DLD1 (cell line): Measurements from ENCODE around the gene CNPY1.

Experiments used
- in situ Hi-C: cut with HindIII; loops from 2 replicates; pipeline ENCODE4 v1.10.0; 2017; ENCODE audit warnings: low sequenced_read_pairs

Gene CNPY1

DNA sequence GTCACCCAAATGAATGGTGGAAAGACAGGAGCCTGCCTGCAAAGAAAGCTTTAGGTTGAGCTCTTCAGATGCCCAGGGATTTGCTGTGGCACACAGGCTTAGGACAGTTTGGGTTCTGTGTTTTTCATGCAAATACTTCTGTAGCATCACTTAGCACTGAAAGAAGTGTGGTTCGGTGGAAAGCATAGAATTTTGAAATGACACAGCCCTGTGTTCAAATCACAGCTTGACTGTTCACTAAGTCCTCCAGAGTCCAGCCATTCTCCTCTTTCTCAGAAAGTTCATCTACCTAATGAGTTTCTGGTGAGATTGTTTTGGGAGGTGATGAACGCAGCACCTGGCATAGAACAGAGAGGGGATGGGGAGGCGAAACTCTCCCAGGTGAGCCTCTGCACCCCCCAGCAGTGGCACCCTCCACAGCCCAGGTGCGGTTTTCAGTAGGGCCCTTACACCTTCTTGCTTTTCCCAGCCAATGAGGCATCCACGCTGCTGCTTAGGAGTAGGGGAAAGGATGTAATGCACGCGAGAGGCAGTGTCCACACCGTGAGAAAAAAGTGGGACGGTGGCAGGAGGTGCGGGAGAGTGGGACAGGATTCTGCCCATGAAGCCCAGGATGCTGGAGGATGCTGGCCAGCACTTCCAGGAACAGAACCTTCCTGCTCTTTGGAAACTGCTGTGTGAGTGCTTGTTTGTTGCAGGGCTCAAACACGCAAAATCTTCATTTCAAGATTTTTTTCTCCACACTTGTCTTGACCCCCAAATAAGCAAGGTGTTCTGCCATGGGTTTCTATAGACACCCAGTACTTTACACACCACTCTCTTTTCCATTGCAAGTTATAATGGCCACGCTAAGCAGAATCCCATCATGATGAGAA is 76.8 kb downstream of the CNPY1 start:
- in situ Hi-C loops, result no loop called here

DNA sequence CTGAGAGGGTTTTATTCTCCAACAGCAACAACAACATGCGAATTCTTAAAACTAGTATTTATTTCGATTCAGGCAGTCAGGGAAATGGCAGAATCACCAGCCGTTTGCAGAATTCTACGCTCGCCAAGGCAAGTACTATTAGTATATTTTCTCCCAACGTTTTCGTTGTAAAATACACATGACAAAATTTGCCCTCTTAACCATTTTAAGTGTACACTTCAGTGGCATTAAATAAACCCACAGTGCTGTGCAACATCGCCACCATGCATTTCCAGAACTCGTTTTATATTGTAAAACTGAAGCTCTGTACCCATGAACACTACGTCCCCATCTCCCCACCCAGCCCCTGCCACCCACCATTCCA is 77.6 kb downstream of the CNPY1 start:
- in situ Hi-C loops, result no loop called here

DNA sequence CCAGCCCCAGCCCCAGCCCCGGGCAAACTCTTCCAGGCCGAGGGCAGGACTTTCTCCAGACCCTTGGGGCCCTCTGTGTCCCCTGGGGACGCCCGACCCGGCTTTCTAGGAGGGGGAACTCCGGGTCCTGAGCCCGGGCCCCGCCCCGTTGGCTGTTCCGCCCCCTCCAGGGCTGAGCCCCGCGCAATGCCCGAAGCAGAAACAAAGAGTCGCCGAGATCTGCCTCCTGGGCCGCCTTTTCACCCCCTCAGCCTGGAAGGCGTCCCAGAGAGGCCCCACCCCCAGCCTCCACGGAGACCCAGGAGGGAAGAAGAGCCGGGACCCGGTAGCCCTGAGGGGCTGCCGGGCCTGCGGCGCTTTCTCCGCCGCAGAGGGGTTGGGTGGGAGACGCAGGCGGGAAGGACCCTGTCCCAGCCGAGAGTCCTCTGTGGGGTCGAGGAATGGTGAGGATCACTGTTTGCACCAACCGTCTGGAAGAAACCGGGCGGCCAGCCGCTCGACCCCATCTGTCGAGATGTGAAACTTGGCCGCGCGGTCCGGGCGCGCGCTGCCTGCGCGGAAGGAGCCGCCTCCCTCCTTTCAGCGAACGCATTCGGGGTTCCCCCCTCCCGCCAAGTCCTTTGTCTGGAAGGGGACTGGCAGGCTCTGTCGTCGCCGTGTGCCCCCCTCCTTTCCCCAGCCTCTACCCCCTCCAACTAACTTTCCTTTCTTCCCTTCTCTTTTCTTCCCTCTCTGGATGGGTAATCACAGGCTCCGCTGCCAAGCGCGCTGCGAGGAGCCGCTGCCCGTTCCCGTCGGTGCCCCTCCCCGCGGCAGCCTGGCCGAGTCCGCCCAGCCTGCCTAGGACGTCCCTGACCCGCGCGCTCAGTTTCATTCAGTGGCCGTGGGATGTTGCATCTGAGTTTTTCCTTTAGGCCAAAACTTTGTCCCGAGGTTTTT is 78.2 kb downstream of the CNPY1 start:
- in situ Hi-C loops, result no loop called here

DNA sequence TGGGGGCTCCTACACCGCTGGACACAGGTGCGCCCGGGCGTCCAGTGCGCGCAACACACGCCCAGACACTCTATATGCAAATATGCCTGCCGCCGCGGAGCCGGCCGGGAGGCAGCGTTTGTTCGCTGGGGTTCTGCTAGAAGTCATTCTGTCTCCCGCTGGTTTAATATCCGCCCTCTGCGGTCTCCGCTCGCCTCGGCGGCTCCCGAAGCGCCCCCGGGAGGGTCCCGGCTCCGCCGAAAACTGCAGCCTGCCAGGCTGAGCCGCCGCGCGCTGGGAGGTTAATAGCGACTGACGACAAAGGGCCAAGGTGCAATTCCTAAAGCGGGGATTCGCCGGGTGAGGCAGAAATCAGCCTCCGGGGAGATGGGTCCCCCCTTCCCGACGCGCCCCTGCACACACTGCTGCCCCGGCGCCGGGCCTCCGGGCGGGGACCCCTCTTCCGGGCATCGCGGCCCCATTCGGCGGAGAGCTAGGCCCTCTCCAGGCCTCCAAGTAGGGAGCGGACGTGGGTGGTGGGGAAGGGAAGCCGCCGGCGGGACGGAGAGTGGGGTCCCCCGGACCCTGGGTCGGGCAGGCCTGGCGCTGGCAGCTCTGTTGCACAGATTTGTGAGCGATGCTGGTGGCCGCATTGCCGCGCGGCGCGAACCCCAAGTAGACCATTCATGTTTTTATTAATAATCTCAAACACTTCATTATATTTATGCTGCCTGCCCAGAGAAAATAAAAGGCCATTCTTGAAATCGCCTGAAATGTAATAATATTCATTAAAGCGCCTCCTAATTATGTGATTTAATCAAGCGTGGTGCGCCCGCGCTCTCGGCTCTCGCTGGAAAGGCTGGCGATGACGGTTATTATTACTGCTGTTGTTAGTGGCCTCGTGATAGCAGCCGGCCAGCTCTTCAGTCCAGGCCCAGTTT is 79.3 kb downstream of the CNPY1 start:
- in situ Hi-C loops, result no loop called here

DNA sequence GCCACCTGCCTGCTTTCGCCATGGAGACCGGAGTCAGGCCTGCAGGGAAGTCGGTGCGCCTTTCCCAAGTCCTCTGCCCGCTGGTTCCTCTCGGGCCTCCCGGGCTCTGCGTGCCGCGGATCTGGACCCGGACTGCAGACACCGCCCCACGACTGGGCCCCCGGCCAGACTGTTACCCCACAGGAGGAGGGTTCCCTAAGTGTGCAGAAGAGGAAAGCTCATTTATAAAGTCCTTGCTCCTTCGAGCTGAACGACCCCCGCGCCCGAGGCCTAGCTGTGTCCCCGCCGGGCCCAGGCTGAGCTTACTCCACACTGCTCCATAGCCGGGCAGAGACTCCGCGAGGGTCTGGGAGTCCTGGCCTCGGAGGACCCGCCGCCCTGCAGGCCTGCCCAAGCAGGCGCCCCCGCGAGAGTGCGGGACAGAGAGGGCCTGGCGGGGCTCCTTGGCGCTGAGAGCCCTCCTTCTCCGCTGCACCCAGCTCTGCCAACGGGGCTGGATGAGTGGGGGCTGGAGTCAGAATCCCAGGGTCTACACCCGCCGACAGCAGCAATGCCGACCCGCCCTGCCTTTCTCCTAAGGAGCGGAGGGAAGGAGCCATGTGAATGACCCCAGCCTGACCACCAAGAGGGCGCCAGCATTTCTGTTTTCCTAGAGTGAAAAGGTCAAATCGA is 80.1 kb downstream of the CNPY1 start:
- in situ Hi-C loops, result no loop called here

DNA sequence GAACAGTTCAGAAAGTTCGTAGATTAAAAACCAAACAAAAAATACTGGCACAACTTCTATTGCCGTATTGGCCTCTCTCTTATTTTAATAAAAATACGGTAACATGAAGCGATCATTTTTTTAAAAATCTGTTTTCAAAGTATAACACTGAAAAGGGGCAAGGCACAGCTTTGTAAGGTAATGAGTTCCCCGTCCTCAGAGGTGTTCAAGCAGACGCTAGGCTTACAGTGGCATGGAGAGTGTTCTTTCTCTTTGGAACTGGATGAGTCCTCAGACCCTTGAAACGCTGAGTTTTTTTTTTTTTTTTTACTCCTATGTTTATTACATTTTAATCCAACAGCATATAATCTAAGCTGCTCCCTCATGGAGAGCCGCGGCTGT is 80.6 kb downstream of the CNPY1 start:
- in situ Hi-C loops, result no loop called here

DNA sequence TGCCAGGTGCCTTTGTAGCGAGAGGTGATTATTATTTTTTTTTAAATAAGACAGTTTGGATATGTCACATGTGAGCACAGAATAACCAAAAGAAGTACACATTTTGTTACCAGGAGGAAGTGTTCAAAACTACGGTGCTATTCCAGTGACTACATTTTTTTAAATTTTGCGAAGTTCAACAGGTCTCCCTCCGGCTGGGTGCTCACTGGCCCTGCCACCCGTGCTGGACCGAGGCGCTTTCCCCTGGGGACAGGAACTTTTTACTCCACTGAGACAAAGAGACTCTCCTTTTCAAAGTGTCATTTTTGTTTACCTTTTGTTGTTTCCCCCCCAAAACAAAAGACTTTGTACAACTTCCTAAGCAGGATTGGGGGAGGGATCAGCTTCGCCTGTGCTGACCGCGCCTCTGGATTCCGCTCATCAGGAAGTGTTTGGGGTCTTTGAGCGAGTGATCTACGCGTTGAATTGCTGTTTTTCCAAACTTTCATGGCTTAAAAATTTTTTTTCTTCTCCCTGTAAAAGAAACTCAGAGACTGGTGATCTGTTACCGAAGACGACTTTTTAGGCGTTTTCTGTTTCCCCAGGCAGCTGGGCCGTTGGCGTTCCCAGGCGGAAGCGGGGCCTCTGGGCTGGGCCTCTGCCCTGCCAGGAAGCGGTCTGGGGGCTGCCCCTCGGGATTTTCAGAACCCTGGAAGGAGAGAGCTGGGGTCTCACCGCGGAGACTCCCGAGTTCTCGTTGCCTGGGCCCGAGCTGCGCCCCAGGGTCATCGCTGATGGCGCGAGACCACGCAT is 81.2 kb downstream of the CNPY1 start:
- in situ Hi-C loops, result no loop called here

DNA sequence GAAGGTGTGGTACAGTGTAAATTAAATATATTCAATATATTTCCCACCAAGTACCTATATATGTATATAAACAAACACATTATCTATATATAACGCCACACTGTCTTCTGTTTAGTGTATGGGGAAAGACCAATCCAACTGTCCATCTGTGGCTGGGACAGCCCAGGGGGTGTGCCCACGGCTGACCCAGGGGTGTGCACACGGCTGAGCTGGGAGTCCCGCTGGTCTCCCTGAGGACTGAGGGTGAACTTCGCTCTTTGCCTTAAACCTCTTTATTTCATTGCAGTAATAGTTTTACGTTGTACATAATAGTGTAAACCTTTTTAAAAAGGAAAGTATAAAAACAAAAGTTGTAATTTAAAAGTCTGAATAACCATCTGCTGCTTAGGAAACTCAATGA is 82.2 kb downstream of the CNPY1 start:
- in situ Hi-C loops, result no loop called here

DNA sequence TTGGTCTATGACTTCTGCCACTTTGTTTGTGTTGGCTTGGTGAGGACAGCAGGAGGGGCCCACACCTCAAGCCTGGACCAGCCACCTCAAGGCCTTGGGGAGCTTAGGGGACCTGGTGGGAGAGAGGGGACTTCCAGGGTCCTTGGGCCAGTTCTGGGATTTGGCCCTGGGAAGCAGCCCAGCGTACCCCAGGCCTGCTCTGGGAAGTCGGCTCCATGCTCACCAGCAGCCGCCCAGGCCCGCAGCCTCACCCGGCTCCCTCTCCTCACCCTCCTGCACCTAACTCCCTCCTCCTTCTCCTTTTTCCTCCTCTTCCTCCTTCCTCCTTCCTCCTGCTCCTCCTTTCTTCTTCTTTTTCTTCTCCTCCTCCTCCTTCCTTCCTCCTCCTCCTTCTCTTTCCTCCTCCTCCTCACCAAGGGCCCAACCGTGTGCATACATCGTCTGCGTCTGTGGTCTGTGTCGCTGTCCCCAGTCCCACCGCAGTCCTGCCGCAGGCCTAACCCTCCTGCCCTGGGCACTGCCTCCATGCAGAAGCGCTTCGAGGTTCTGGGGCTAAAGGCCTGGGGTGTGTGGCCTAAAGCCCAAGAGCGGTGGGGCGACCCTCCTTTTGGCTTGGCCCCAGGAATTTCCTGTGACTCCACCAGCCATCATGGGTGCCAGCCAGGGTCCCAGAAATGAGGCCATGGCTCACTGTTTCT is 83.1 kb downstream of the CNPY1 start:
- in situ Hi-C loops, result no loop called here

DNA sequence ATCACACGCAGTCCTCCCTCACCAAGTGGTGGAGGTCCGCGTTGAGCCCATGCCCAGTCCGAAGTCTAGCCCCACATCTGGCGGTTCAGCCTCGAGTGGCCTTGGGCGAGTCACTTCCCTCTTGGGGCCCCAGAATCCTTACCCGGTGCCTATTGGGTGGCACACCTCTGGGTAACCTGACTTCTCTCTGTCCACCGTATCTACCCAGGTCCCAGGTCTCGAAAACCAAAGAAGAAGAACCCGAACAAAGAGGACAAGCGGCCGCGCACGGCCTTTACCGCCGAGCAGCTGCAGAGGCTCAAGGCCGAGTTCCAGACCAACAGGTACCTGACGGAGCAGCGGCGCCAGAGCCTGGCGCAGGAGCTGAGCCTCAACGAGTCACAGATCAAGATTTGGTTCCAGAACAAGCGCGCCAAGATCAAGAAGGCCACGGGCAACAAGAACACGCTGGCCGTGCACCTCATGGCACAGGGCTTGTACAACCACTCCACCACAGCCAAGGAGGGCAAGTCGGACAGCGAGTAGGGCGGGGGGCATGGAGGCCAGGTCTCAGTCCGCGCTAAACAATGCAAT is 84.1 kb downstream of the CNPY1 start:
- in situ Hi-C loops, result no loop called here

DNA sequence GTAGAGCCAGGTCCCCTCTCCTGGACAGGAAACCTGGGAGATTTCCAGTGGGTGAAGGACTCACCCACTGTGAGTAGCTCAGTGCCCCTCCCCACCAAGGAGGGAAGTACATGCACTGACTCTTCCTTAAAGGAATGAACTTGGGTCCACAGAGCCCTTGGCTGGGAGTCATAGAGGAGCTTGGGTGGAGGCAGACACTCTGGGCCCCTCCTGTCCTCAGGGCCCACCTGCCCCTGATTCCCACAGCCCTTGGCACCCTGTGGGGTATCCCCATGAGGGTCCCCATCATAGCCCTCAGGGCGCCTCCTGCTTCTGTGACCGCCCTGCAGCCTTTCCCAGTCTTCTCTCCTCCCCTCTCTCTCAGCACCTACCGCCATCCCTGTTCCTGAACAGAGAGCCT is 84.7 kb downstream of the CNPY1 start:
- in situ Hi-C loops, result no loop called here

DNA sequence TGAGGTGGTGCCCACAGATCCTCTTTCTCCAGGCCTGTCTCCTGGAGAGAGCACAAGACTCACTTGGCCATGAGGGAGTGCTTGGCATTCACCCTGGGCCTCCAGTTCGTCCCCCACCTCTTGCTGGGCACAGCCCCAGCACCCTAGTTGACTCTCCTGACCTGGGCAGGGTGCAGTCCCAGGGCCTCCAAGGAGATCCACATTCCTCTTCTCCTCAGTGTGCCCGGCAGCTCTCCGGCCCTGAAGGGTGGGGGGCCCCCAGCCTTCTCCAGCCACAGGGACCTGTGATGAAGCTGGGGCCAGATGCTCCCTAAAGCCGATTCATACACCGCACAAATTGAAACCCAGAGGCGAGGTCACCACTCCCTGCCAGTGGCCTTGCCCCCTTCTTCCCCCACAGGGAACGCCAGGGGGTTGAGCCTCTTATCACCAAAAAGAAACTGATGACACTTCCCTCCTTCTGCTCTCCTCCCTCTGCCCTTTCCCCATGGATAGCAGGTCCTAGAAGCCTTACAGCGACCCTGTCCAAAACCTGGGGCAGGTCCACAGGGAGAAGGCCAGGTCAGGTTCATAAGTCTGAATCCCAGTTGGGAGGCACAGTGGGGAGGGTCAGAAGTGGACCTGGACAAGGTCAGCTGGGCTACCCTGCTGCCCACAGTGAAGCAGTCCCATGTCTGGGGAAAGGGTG is 85.3 kb downstream of the CNPY1 start:
- in situ Hi-C loops, result no loop called here

DNA sequence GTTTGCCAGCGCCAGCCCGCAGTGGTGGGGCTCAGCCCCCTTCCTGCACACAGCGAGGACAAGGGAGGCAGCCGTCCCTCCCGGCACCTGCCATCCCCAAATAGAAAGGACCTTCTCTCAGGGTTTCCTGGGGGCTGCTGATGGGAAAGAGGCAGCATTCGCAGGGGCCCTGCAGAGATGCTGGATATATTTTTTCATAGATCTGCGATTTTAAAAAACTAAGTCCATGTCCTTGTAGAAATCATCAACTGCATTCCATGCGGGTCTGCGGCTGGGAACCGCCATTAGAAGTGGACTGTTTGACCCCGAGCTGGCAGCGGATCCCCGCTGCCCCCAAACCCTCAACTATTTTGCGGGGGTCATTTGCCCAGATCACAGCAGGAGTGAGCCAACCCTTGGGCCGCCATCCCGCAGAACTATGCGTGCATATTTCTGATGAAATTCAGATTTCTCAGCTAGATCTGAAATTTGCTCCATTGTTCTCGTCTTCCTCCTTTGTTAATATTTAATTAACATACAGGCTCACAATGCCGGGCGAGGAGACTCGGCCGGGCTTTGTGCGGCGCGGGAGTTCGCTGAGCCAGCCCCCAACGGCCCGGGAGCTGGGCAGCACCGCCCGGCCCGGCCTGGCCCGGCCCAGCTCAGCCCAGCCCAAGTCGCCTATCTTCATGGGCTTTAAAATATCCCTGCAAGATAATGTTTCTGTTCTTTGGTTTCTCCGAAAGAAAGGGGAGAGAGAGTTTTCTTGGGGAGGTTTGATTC is 86.5 kb downstream of the CNPY1 start:
- in situ Hi-C loops, result no loop called here

DNA sequence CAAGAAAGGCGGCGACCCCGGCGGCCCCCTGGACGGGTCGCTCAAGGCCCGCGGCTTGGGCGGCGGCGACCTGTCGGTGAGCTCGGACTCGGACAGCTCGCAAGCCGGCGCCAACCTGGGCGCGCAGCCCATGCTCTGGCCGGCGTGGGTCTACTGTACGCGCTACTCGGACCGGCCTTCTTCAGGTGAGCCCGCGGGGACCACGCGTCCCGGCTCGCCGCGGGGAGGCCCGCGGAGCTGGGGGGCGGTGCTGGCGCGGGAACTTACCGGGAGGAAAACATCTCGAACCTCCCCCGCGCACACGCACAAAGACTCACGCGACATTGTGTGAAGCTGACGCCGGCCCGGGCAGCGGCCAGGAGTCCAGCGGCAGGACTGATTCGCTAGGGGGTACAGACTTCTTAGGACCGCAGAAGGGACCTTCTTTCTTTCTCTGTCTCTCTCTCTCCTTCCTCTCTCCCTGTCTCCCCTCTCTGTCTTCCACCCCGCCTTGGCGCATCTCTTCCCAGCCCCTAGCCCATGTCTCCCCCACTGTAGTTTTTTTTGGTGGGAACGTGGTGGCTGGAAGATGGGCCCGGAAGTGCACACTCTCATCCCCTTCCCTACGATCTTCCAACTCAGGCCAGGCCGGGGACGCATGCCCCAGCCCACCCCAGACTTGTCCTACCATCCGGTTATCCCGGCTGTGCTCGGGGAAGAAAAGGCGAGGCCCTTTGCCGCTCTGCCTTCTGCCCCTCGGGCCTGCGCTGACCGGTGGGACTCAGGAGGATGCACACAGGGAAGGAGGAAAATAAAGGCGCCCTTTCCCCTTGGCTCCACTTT is 87.3 kb downstream of the CNPY1 start:
- in situ Hi-C loops, result no loop called here

DNA sequence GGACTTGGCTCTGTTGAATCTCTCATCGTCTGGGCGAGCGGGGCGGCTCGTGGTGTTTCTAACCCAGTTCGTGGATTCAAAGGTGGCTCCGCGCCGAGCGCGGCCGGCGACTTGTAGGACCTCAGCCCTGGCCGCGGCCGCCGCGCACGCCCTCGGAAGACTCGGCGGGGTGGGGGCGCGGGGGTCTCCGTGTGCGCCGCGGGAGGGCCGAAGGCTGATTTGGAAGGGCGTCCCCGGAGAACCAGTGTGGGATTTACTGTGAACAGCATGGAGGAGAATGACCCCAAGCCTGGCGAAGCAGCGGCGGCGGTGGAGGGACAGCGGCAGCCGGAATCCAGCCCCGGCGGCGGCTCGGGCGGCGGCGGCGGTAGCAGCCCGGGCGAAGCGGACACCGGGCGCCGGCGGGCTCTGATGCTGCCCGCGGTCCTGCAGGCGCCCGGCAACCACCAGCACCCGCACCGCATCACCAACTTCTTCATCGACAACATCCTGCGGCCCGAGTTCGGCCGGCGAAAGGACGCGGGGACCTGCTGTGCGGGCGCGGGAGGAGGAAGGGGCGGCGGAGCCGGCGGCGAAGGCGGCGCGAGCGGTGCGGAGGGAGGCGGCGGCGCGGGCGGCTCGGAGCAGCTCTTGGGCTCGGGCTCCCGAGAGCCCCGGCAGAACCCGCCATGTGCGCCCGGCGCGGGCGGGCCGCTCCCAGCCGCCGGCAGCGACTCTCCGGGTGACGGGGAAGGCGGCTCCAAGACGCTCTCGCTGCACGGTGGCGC is 88.1 kb downstream of the CNPY1 start, which contains the start of gene EN2:
EN2 (plus strand) TSS at position 19 of the 767 bp plus-strand sequence; CDS start at position 268, 249 bp downstream.
- in situ Hi-C loops, result no loop called here
